Progenitor cell of endocrine pancreas (in vitro differentiated cells): ENCODE measurements around the gene EXD3. TPM values are rescaled to one million over a fixed set of nuclear protein-coding genes. Genes with fewer than 3 reads are reported as not detected.

Experiments used
- DNase-seq: peaks from one replicate; pipeline ENCODE4 v3.0.0; 2021; ENCODE audit warnings: low spot score; ENCODE audit not compliant: unreplicated experiment
- H3K27ac Mint-ChIP-seq: 2 replicates; pipeline ENCODE4 v1.8.0; 2021; ENCODE audit warnings: mild to moderate bottlenecking, moderate library complexity, mixed read lengths
- H3K27me3 Mint-ChIP-seq: 2 replicates; pipeline ENCODE4 v1.8.0; 2021; ENCODE audit warnings: mixed read lengths
- H3K36me3 Mint-ChIP-seq: 2 replicates; pipeline ENCODE4 v1.8.0; 2022; ENCODE audit warnings: mixed read lengths; ENCODE audit not compliant: insufficient read depth
- H3K4me1 Mint-ChIP-seq: 2 replicates; pipeline ENCODE4 v1.8.0; 2021; ENCODE audit warnings: low read depth, mixed read lengths
- H3K4me3 Mint-ChIP-seq: 2 replicates; pipeline ENCODE4 v1.8.0; 2021; ENCODE audit warnings: low read depth, mild to moderate bottlenecking, moderate library complexity, mixed read lengths
- H3K9me3 Mint-ChIP-seq: 2 replicates; pipeline ENCODE4 v1.8.0; 2021; ENCODE audit warnings: low read depth, mixed read lengths
- CTCF ChIP-seq: fragments of 200-600 bp; sonication (generic); IDR thresholded peaks from one replicate; pipeline ENCODE4 v1.5.0; 2021; ENCODE audit warnings: antibody characterized with exemption, mild to moderate bottlenecking; ENCODE audit not compliant: unreplicated experiment
- total RNA-seq: library from RNA; stranded (reverse); gene quantifications from 2 replicates; pipeline ENCODE4 v1.2.1, GENCODE V29; 2021

EXD3 gene
- total RNA-seq, 1 donor from 2014 or later = 31.7 TPM

DNA sequence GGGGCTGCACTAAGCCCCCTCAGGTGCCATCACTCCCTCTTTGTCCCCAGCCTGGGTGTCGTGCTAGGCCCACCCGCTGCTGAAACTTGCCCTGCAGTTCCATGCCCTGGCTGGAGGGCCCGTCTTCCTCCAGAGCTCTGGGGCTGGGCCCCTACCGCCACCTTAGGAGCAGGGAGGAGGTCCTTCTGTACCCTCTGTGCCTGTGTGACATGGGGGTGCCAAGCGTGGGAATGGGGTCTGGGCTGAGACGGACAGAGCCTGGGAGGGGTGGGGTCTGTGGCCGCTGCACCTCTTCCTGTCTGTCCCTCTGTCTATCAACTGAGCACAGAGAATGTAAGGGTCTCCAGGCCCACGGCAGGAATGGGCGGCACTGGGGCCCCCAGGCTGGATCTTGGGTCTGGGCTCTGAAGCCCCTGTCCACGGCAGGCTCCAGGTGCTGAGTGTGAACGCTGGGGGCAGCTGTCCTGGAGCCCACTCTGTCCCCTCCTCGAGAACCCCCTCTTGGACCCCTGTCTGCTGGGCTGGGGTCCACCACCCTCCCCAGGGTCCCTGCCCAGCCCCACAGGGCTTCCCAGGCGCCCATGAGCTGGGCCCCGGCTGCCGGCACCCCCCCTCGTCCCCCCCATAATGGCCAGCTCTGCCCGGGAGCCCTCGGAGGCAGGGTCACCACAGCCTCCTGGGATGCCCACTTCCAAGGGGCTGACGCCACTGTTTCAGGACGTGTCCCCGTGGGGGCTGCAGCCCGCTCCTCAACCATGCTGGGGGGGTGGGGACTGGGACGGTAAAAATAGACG lies 105.0 kb downstream of the EXD3 start:
- TF ChIP-seq CTCF = no peak
- H3K4me3 Mint-ChIP-seq = no peak overlapping the region

DNA sequence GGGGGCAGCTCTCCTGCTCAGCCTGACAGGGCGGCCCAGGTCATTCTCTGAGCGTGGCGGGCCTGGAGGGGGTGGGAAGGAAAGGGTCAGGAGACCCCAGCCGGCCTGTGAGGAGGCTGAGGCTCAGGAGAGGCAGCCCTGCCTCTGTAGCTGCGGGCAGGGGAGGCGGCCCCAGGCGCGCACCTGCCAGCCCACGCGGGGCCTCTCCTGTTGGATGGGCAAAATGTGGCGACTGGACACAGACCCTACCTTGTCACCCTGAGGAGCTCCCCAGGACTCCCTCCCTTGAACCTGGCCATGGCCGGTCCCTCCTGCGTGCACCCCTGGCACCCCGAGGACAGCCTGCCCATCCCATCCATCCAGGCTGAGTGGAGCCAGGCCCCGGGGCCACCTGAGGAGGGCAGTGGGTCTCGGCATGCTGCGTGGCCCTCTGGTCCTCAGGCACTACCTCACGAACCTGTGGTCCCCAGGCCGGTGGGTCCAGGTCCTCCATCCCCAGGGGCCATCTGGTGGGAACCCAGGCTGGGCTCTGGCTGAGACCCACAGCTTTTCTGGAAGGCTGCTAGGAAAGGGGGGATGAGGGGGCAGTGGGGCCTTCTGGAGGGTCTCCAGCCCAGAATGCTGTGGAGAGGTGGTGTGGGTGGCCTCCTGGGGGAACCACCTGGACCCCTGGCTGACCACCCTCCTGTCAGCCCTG lies 105.8 kb downstream of the EXD3 start:
- DNase-seq = no peak
- Mint-ChIP-seq H3K27me3 (no peaks in the 10 kb centered on the region), H3K36me3 (no peaks in the 10 kb centered on the region), H3K4me3 (no peak overlapping the region), H3K9me3 (no peaks in the 10 kb centered on the region), H3K27ac (peak overlapping the region; percentile 37), H3K4me1 (peaks cover 7% of the 10 kb centered on the region)
- no peak for TF ChIP-seq CTCF

More for the DNA sequence above, 105.0 kb downstream of the EXD3 start:
- H3K4me1 Mint-ChIP-seq = peaks cover 7% of the 10 kb centered on the region
- H3K27me3 Mint-ChIP-seq = no peaks in the 10 kb centered on the region
- no peak for DNase-seq
- no peaks in the 10 kb centered on the region for H3K36me3 Mint-ChIP-seq
- H3K27ac Mint-ChIP-seq = no peak overlapping the region
- no peaks in the 10 kb centered on the region for H3K9me3 Mint-ChIP-seq

GRCh38 chr9:137316012-137316981 lies 106.7 kb downstream of the EXD3 start:
- H3K27ac Mint-ChIP-seq = peak overlapping the region; percentile 37
- peak; percentile 51 for DNase-seq
- H3K4me3 Mint-ChIP-seq = no peak overlapping the region
- no peak for TF ChIP-seq CTCF
- peaks cover 7% of the 10 kb centered on the region for H3K4me1 Mint-ChIP-seq
- no peaks in the 10 kb centered on the region for H3K9me3 Mint-ChIP-seq
- H3K27me3 Mint-ChIP-seq = no peaks in the 10 kb centered on the region
- H3K36me3 Mint-ChIP-seq = no peaks in the 10 kb centered on the region

- Mint-ChIP-seq H3K4me1 (peaks cover 7% of the 10 kb centered on the region), H3K27me3 (no peaks in the 10 kb centered on the region), H3K4me3 (no peak overlapping the region), H3K9me3 (no peaks in the 10 kb centered on the region), H3K36me3 (no peaks in the 10 kb centered on the region), H3K27ac (no peak overlapping the region)
- no peak for TF ChIP-seq CTCF
- peak; percentile 18 for DNase-seq
These were observed 107.4 kb downstream of the EXD3 start for GRCh38 chr9:137315581-137316011.
